ENCODE results near the gene NCOA7.

- no peak for TF ChIP-seq CTCF (IDR thresholded peaks at IDR 0.05; ENCODE audit: insufficient read depth, low read length, poor library complexity, severe bottlenecking)
- no peak for TF ChIP-seq EZH2phosphoT487 (conservative IDR thresholded peaks at IDR 0.05; ENCODE audit: low read length)
Measured at GRCh38 chr6:125854355-125854754, 63.6 kb downstream of the NCOA7 start.

All from SU-DHL-6 (cell line).